KOPT-K1 (cell line): ENCODE measurements around the gene PLCXD3.
"Not testable (repeated sequence)": the region's sequence is repeated elsewhere in the genome, so short reads cannot be mapped to it uniquely, and the experiment has no call there.

Experiments
- H3K27ac ChIP-seq: fragments of 200-600 bp; sonication (generic); 2 replicates; pipeline ENCODE4 v1.5.1; 2016; ENCODE audit warnings: antibody characterized with exemption, mild to moderate bottlenecking, low read depth, low read length; ENCODE audit not compliant: poor library complexity, severe bottlenecking
- H3K36me3 ChIP-seq: fragments of 200-600 bp; sonication (generic); 2 replicates; pipeline ENCODE4 v1.5.1; 2017; ENCODE audit warnings: antibody characterized with exemption, mild to moderate bottlenecking, low read length, moderate library complexity; ENCODE audit not compliant: insufficient read depth
- H3K9me3 ChIP-seq: fragments of 200-600 bp; sonication (generic); 2 replicates; pipeline ENCODE4 v1.5.1; 2017; ENCODE audit warnings: antibody characterized with exemption, low read length, mild to moderate bottlenecking; ENCODE audit not compliant: insufficient read depth, poor library complexity, severe bottlenecking

Gene PLCXD3

DNA sequence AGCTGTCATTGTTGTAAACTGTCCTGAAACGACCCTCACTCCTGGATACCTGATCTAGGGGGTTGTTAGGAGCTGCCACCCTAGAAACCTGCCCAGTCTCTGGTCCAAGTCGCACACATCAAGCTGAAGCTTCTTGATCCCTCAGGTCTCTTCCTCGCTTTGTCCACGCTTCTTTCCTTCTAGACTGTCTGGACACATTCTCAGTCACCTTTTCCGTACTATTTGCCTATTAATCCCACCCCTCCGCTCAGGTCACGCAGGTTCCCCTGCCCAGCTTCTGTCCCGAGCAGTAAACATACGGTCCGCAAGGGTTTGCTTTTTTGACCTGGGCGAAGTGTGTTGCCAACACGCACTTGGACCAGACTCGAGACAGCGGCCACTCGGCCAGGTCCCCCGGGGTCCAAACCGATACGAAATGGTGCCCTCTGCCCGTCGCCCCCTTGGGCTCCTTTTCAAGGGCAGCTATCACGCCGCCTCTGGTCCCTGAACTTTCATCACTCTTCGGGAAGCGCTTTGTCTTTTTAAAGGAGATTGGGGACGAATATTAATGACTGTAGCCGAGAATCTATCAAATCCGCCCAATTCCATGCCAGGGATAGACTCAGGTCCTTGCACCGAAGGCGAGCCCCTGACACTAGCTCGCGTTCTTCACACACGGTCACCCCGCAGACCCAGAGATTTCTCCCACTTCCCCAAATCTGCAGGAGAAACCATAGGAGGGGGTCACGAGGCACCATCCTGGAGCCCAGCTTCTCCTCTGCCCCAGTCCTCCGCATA, 814 bp downstream of the PLCXD3 start:
- H3K36me3 ChIP-seq = no peaks in the 10 kb centered on the region
- no peaks in the 10 kb centered on the region for H3K9me3 ChIP-seq
- H3K27ac ChIP-seq = no peak overlapping the region

DNA sequence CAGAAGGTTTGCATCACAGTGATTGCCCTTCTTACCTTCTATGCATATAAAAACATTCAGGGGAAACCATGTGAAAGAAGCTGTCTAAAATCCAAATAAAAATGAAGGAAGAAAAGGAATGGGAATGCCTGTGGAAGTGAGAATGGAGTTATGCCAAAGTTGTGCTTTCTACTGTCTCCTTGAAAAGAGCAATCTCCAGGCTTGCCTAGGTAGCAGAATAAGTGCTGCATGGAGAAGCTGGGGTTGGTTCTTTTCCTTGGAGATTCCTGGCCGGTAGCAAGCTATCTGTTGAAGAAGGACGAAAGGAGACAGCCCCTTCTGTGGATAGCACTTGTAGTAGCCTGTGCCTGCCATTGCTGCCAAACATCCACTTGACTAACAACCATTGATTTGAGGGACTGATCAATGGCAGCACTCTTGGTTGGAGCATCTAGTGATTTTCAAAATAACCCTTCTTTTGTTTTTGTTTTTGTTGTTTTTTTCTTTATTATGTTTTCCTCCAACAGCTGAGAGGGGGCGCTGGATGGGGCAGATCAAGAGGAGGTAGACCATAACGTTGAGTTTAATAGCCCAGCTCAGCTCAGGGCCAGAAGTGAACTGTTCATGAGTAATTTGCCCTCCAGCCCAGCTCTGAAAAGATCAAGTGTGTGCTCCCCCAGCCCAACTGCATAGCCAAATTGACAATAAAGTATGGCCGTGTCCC, 1.6 kb downstream of the PLCXD3 start:
- Histone ChIP-seq H3K9me3 (no peaks in the 10 kb centered on the region), H3K27ac (no peak overlapping the region), H3K36me3 (no peaks in the 10 kb centered on the region)

DNA sequence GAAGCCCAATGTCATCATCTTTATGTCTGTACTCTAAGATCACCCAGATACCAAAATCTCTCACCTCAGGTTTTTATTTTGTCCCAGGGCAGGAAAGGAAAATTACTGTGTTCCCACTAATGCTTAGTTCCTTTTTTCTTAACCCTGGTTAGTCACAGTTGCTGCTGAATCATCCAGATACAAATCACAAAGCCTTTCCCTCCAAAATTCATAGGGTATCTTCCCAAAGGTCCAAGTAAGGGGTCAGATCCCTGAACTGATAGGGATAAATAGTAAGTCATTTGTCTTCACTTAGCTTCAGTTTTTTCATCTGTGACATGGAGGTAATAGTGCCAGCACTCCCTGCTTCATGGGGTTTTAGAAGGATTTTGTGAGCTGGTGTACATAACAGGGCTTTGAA, 2.2 kb downstream of the PLCXD3 start:
- Histone ChIP-seq H3K36me3 (no peaks in the 10 kb centered on the region), H3K9me3 (no peaks in the 10 kb centered on the region), H3K27ac (no peak overlapping the region)

DNA sequence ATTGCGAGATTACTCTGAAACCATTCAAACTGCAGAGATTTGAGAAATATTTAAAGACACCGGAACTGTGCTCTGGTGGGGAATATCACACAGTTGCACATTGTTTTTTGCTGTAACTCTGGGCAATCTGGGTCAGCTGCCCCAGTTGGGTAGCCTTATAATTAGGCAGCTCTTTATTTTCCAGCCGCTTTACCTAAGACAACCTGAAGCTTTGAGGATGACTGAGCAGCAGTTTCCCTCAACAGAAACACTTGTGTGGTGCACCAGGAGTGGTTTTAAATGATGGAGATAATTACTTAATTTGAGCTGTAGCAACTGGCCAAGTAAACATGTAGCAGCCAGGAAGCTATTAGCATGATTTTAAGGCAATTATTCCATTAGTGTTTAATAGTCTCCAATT, 2.9 kb downstream of the PLCXD3 start:
- no peaks in the 10 kb centered on the region for H3K9me3 ChIP-seq
- no peaks in the 10 kb centered on the region for H3K36me3 ChIP-seq
- no peak overlapping the region for H3K27ac ChIP-seq

DNA sequence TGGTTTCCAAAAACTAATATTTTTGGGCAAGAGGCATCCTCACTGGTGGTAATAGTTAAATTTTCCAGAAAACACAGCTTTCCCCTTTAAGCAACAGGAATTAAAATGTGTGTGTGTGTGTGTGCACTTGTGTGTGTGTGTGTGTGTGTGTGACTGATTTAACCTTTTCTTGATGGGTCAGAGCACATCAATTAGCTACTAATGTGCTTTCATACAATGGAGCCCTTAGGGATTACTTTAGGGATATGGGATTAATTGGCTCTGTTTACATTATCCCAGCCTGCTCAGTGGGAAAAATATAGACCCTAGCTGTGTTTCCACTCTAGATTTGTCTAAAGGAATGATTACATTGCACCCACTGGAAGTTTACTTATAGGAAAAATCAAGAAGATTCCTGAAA, 6.5 kb downstream of the PLCXD3 start:
- no peaks in the 10 kb centered on the region for H3K9me3 ChIP-seq
- H3K36me3 ChIP-seq = no peaks in the 10 kb centered on the region

DNA sequence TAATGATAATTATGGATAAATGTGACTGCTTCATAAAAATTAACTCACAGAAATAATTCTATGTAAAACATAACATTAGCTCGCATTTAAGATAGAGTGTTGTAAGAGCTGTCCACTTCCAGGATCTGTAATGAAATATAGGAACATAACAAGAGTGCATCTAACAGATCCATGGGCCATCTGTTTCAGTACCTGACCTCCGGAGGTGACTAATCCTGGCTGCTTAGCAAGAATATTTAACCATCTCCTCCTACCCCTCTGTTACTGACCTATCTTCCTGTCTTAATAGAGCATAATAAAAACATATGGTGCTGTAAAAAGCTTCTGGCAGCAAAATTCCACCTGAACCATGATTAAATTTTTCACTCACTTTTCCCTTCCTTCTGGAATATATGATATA, 7.1 kb downstream of the PLCXD3 start:
- Histone ChIP-seq H3K9me3 (no peaks in the 10 kb centered on the region), H3K27ac (no peak overlapping the region), H3K36me3 (no peaks in the 10 kb centered on the region)

More for the DNA sequence above, 6.5 kb downstream of the PLCXD3 start:
- H3K27ac ChIP-seq = no peak overlapping the region

DNA sequence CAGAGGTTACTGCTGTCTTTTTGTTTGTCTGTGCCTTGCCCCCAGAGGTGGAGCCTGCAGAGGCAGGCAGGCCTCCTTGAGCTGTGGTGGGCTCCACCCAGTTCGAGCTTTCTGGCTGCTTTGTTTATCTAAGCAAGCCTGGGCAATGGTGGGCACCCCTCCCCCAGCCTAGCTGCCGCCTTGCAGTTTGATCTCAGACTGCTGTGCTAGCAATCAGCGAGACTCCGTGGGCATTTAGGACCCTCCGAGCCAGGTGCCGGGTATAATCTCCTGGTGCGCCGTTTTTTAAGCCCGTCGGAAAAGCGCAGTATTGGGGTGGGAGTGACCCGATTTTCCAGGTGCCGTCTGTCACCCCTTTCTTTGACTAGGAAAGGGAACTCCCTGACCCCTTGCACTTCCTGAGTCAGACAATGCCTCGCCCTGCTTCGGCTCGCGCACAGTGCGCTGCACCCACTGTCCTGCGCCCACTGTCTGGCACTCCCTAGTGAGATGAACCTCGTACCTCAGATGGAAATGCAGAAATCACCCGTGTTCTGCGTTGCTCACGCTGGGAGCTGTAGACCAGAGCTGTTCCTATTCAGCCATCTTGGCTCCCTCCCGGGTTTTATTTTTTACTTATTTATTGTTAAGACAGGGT, 16.8 kb downstream of the PLCXD3 start:
- H3K36me3 ChIP-seq, H3K9me3 ChIP-seq, H3K27ac ChIP-seq: not testable (repeated sequence)

DNA sequence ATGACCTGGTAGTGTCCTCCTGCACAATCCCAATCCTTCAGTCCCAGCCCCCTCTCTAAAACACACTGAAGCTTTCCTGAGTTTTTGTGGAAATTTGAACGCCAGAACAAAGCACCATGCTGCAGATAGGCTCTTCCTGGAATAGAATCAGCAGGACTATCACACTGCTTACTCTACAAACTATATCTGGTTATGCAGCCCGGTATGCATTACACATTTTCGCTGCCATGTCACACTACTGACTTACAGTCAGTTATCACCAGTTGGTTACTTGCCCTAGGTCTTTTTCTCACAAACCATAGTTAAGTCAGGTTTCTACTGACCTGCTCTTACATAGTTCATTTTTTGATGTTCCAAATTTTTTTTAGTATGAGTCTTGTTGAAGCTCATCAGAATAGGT, 24.9 kb downstream of the PLCXD3 start:
- no peaks in the 10 kb centered on the region for H3K9me3 ChIP-seq
- no peak overlapping the region for H3K27ac ChIP-seq
- no peaks in the 10 kb centered on the region for H3K36me3 ChIP-seq

DNA sequence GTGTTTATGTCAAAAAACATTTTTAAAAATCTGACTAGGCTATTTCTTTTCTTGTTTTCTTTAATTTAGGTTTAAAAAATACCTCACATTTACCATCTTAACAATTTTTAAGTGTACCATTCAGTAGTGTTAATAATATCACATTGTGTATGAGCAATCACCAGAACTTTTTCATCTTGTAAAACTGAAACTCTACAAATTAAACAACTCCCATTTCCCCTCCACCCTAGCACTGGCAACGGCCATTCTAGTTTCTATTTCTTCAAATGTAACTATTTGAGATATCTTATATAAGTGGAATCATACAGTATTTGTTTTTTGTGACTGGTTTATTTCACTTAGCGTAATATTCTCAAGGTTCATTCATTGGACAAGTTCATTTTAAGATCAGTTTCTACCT, 27.7 kb downstream of the PLCXD3 start:
- H3K27ac ChIP-seq = no peak overlapping the region
- no peaks in the 10 kb centered on the region for H3K9me3 ChIP-seq
- H3K36me3 ChIP-seq = no peaks in the 10 kb centered on the region

DNA sequence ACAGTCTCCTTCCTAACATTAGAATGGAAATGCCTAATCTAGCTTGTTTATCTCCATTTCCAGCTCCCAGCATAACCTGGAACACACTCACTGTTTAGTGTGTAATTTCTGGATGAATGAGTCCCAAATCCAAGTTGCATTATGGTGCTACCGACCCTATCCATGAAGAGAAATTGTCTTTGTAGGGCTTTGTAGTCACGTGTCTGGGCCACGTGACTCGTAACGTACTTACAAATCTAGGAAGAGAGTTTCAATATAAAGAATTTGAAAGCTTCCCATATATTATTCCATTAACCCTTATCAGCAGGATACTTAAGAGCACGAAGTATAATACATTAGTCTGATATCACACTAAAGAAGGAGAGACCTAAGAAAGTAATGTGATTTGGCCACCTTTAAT, 28.2 kb downstream of the PLCXD3 start:
- Histone ChIP-seq H3K36me3 (no peaks in the 10 kb centered on the region), H3K9me3 (no peaks in the 10 kb centered on the region), H3K27ac (no peak overlapping the region)

DNA sequence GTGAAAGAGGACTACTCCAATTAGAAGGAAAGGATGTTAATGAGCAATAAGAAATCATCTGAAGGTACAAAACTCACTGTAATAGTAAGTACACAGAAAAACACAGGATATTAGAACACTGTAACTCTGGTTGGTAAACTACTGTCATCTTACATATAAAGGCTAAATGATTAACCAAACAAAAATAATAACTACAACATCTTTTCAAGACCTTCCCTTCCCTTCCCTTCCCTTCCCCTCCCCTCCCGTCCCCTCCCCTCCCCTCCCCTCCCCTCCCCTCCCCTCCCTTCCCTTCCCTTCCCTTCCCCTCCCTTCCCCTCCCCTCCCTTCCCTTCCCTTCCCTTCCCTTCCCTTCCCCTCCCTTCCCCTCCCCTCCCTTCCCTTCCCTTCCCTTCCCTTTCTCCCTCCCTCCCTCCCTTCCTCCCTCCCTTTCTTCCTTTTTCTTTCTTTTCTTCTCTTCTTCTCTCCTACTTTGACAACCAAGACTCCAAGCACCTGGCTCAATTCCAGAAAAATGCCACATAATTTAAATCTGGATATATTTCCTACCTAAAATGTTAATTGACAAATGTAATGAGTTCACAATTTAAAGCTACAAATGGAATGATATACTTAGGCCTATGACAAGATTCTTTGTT, 38.7 kb downstream of the PLCXD3 start:
- not testable (repeated sequence) for H3K36me3 ChIP-seq, H3K9me3 ChIP-seq, H3K27ac ChIP-seq

DNA sequence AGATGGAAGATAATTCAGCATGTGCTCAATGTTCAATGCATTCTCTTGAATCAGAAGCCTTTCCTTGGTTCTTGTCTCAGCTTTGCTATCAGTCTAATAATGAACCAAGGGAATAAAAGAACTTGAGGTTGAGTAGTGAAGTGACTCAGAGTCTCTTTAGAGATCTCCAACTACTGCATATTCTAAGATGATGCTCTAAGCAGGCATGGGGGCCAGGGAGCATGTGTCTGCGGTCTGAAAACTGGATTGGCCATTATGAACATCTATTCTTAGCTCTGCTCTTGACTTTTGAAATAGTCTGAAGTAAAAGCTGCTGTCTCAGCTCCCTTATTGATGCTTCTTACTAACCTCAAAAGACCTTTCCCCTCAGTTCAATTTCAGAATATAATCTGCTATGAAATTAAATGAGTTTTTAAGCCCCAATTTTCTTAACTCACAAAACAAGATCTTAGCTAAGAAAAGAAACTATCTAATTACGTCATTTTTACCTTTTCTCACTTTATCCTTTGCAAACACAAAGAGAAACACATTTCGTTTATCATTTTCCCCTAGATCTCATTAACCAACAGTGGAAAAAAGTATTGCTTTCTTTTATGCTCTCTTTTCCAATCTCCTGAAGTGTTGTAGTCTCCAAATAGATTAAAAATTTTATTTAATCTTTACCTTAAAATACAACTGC, 44.8 kb downstream of the PLCXD3 start:
- Histone ChIP-seq H3K27ac (no peak overlapping the region), H3K9me3 (no peaks in the 10 kb centered on the region), H3K36me3 (no peaks in the 10 kb centered on the region)

DNA sequence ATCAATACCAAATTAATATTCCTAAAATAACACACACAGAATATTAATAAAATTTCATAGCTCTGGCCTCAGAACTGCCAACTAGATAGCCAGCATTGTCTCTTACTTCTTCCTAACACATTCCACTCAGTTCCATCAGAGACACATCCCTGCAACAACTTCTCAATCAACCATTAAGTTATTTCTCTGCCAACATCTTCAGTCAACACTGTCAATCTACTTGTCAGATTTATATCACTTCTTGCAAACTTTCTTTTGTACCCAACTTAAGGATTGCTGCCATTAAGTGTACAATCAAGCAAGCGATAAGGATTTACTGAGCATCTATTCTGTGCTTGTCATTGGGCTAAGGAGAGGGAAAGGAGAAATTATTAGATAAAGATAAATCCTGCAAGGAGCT, 50.8 kb downstream of the PLCXD3 start:
- H3K36me3 ChIP-seq = no peaks in the 10 kb centered on the region
- H3K27ac ChIP-seq = no peak overlapping the region
- no peaks in the 10 kb centered on the region for H3K9me3 ChIP-seq

DNA sequence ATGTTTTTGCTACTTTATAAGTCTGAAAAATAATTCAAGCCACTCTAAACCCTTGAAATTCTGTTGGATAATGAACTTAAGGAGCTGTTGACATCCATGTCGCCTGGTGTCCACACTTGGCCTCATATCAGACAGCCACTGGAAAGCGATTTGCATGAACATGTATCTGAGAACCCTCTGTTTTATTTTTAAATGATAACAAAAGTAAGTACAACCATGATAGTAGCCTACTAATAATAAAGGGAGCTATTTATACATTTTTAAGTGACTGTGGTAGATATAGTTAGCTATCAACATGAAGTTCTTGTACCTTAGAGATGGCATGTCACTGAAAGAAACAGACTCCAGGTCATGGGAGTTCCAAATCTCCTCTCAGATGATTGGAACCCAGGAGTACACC, 53.3 kb downstream of the PLCXD3 start:
- Histone ChIP-seq H3K27ac (no peak overlapping the region), H3K36me3 (no peaks in the 10 kb centered on the region), H3K9me3 (no peaks in the 10 kb centered on the region)

DNA sequence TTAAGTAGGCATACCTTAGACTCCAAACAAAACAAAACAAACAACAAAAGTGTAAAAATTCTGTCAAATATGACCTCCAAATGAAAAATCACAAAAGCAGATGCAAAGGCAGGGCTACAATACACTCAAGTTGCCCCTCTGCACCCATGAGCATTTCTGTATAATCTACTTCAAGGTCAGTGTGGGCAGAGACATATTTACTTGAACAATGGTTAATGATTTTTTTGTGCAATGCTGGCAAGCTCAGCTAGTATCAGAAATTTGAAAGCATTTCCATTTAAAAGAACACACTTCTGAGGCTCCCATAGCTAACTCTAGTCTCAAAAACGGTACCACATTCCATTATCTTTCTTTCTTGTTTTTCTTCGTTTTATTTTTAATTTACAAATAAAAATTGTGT, 57.9 kb downstream of the PLCXD3 start:
- no peak overlapping the region for H3K27ac ChIP-seq
- no peaks in the 10 kb centered on the region for H3K36me3 ChIP-seq
- H3K9me3 ChIP-seq = no peaks in the 10 kb centered on the region
